ENCODE data around the gene FGF9.
A peak's percentile ranks its signal among the peaks of the same experiment; 100 is the strongest.

FGF9 gene

GRCh38 chr13:21710163-21710562 lies 39.3 kb downstream of the FGF9 start:
- no peak for DNase-seq (ENCODE audit: low spot score)
- no peaks in the 10 kb centered on the region for H3K27me3 ChIP-seq (ENCODE audit: insufficient read depth, poor library complexity, severe bottlenecking)
- no peak for TF ChIP-seq CTCF (IDR thresholded peaks at IDR 0.05; ENCODE audit: poor library complexity, severe bottlenecking)

GRCh38 chr13:21717817-21718216 lies 46.9 kb downstream of the FGF9 start:
- H3K36me3 ChIP-seq (ENCODE audit: low read depth) = no peaks in the 10 kb centered on the region
- no peaks in the 10 kb centered on the region for H3K4me1 ChIP-seq (ENCODE audit: insufficient read depth, poor library complexity, severe bottlenecking)
- no peaks in the 10 kb centered on the region for H3K9me3 ChIP-seq (ENCODE audit: severe bottlenecking)
- H3K27me3 ChIP-seq (ENCODE audit: insufficient read depth, poor library complexity, severe bottlenecking) = no peaks in the 10 kb centered on the region
- no peak for TF ChIP-seq CTCF (IDR thresholded peaks at IDR 0.05; ENCODE audit: poor library complexity, severe bottlenecking)
- peak; percentile 70; the same call in 2 of the 3 replicates for ATAC-seq (ENCODE audit: low read depth)
- DNase-seq (ENCODE audit: low spot score) = no peak
- no peak overlapping the region for H3K4me3 ChIP-seq (ENCODE audit: severe bottlenecking)
- no peak overlapping the region for H3K27ac ChIP-seq (ENCODE audit: poor library complexity, severe bottlenecking)

More at GRCh38 chr13:21710163-21710562, 39.3 kb downstream of the FGF9 start:
- no peaks in the 10 kb centered on the region for H3K4me1 ChIP-seq (ENCODE audit: insufficient read depth, poor library complexity, severe bottlenecking)
- no peaks in the 10 kb centered on the region for H3K9me3 ChIP-seq (ENCODE audit: severe bottlenecking)
- no peak overlapping the region for H3K27ac ChIP-seq (ENCODE audit: poor library complexity, severe bottlenecking)
- no peaks in the 10 kb centered on the region for H3K36me3 ChIP-seq (ENCODE audit: low read depth)
- H3K4me3 ChIP-seq (ENCODE audit: severe bottlenecking) = no peak overlapping the region
- ATAC-seq (ENCODE audit: low read depth) = no peak

- no peak for DNase-seq (ENCODE audit: low spot score)
- TF ChIP-seq CTCF (IDR thresholded peaks at IDR 0.05; ENCODE audit: poor library complexity, severe bottlenecking) = no peak
- no peaks in the 10 kb centered on the region for H3K27me3 ChIP-seq (ENCODE audit: insufficient read depth, poor library complexity, severe bottlenecking)
These were observed 48.6 kb downstream of the FGF9 start for GRCh38 chr13:21719463-21719862.

GRCh38 chr13:21723807-21724505 lies 53.1 kb downstream of the FGF9 start:
- Histone ChIP-seq H3K4me1 (ENCODE audit: insufficient read depth, poor library complexity, severe bottlenecking) (no peaks in the 10 kb centered on the region), H3K9me3 (ENCODE audit: severe bottlenecking) (no peaks in the 10 kb centered on the region), H3K36me3 (ENCODE audit: low read depth) (no peaks in the 10 kb centered on the region), H3K27ac (ENCODE audit: poor library complexity, severe bottlenecking) (no peak overlapping the region), H3K27me3 (ENCODE audit: insufficient read depth, poor library complexity, severe bottlenecking) (no peaks in the 10 kb centered on the region), H3K4me3 (ENCODE audit: severe bottlenecking) (no peak overlapping the region)
- TF ChIP-seq CTCF (IDR thresholded peaks at IDR 0.05; ENCODE audit: poor library complexity, severe bottlenecking) = no peak
- ATAC-seq (ENCODE audit: low read depth) = no peak
- DNase-seq (ENCODE audit: low spot score) = no peak

More at GRCh38 chr13:21719463-21719862, 48.6 kb downstream of the FGF9 start:
- Histone ChIP-seq H3K4me1 (ENCODE audit: insufficient read depth, poor library complexity, severe bottlenecking) (no peaks in the 10 kb centered on the region), H3K27ac (ENCODE audit: poor library complexity, severe bottlenecking) (no peak overlapping the region), H3K4me3 (ENCODE audit: severe bottlenecking) (no peak overlapping the region), H3K36me3 (ENCODE audit: low read depth) (no peaks in the 10 kb centered on the region), H3K9me3 (ENCODE audit: severe bottlenecking) (no peaks in the 10 kb centered on the region)
- no peak for ATAC-seq (ENCODE audit: low read depth)

GRCh38 chr13:21730186-21730880 lies 59.5 kb downstream of the FGF9 start:
- ATAC-seq (ENCODE audit: low read depth) (no peak), DNase-seq (ENCODE audit: low spot score) (no peak)
- Histone ChIP-seq H3K27me3 (ENCODE audit: insufficient read depth, poor library complexity, severe bottlenecking) (no peaks in the 10 kb centered on the region), H3K4me1 (ENCODE audit: insufficient read depth, poor library complexity, severe bottlenecking) (no peaks in the 10 kb centered on the region), H3K9me3 (ENCODE audit: severe bottlenecking) (no peaks in the 10 kb centered on the region), H3K4me3 (ENCODE audit: severe bottlenecking) (no peak overlapping the region), H3K27ac (ENCODE audit: poor library complexity, severe bottlenecking) (no peak overlapping the region), H3K36me3 (ENCODE audit: low read depth) (no peaks in the 10 kb centered on the region)
- no peak for TF ChIP-seq CTCF (IDR thresholded peaks at IDR 0.05; ENCODE audit: poor library complexity, severe bottlenecking)
